A673 (cell line): ENCODE data around the gene GET4. TPM values are rescaled to one million over a fixed set of nuclear protein-coding genes. Genes with fewer than 3 reads are reported as not detected.

Experiments
- BruUV-seq: library from RNA; stranded (reverse); fragments of 400-500 nt; replicated peaks from 2 replicates; lab custom pipeline; 2021; lab: Mats Ljungman, UMichigan
- CTCF ChIA-PET: fragments of 300-600 bp; sonication (Branson Sonifier 250); formaldehyde crosslinking; loops from one replicate; lab custom pipeline; 2022; ENCODE audit warnings: antibody characterized with exemption; lab: Charles Lee
- POLR2A ChIA-PET: fragments of 300-600 bp; sonication (Branson Sonifier 250); formaldehyde crosslinking; loops from one replicate; lab custom pipeline; 2022; ENCODE audit warnings: antibody characterized with exemption; ENCODE audit not compliant: low non-redundant PET; lab: Charles Lee
- DNase-seq: peaks from one replicate; pipeline ENCODE4 v3.0.0-alpha.2; 2015; ENCODE audit warnings: low spot score
- H3K27ac ChIP-seq: fragments of 200-600 bp; sonication (generic); 2 replicates; pipeline ENCODE4 v1.5.1; 2016; ENCODE audit warnings: mixed run types, low read depth, mild to moderate bottlenecking, mixed read lengths, antibody characterized with exemption, low read length; ENCODE audit not compliant: poor library complexity, severe bottlenecking
- H3K27me3 ChIP-seq: fragments of 200-600 bp; sonication (generic); replicated peaks from 2 replicates; pipeline ENCODE4 v1.6.1; 2017; ENCODE audit warnings: mixed run types, low read depth, mild to moderate bottlenecking, mixed read lengths, antibody characterized with exemption, low read length; ENCODE audit not compliant: insufficient read depth, poor library complexity
- H3K36me3 ChIP-seq: fragments of 200-600 bp; sonication (generic); 2 replicates; pipeline ENCODE4 v1.6.1; 2016; ENCODE audit warnings: mixed run types, mild to moderate bottlenecking, mixed read lengths, antibody characterized with exemption, low read length; ENCODE audit not compliant: insufficient read depth, poor library complexity, severe bottlenecking
- H3K4me1 ChIP-seq: fragments of 200-600 bp; sonication (generic); 2 replicates; pipeline ENCODE4 v1.6.1; 2017; ENCODE audit warnings: mixed run types, mild to moderate bottlenecking, mixed read lengths, antibody characterized with exemption, low read length; ENCODE audit not compliant: insufficient read depth, poor library complexity, severe bottlenecking
- H3K4me3 ChIP-seq: fragments of 200-600 bp; sonication (generic); 2 replicates; pipeline ENCODE4 v1.5.1; 2016; ENCODE audit warnings: low read depth, mixed run types, mild to moderate bottlenecking, mixed read lengths, low read length; ENCODE audit not compliant: poor library complexity, severe bottlenecking
- H3K9me3 ChIP-seq: fragments of 200-600 bp; sonication (generic); 2 replicates; pipeline ENCODE4 v1.6.1; 2016; ENCODE audit warnings: mixed run types, low read depth, mild to moderate bottlenecking, mixed read lengths, antibody characterized with exemption, low read length; ENCODE audit not compliant: poor library complexity, severe bottlenecking
- EZH2 ChIP-seq: fragments of 200-600 bp; sonication (generic); IDR thresholded peaks from 2 replicates; pipeline ENCODE4 v1.6.1; 2017; ENCODE audit warnings: borderline replicate concordance, low read depth, mild to moderate bottlenecking, mixed read lengths, antibody characterized with exemption, low read length; ENCODE audit not compliant: poor library complexity, severe bottlenecking
- intact Hi-C: fragments of 100-400 bp; cut with micrococcal nuclease; formaldehyde crosslinking; loops from one replicate; pipeline ENCODE4 v1.10.0; 2022; ENCODE audit not compliant: unreplicated experiment
- total RNA-seq: library from RNA; stranded (reverse); gene quantifications from 2 replicates; pipeline ENCODE4 v1.2.3, GENCODE V29; 2021
- TF ChIP-seq, protein P1 (sequence below): fragments of 300-800, 200-600 bp; sonication (generic); conservative IDR thresholded peaks from 2 replicates; pipeline ENCODE4 v1.5.1; 2017; ENCODE audit warnings: low read depth, mild to moderate bottlenecking, antibody characterized with exemption, low read length, moderate library complexity, mixed read lengths

Gene GET4
- total RNA-seq, 1 experiment from 2014 or later = 49.7 TPM

DNA sequence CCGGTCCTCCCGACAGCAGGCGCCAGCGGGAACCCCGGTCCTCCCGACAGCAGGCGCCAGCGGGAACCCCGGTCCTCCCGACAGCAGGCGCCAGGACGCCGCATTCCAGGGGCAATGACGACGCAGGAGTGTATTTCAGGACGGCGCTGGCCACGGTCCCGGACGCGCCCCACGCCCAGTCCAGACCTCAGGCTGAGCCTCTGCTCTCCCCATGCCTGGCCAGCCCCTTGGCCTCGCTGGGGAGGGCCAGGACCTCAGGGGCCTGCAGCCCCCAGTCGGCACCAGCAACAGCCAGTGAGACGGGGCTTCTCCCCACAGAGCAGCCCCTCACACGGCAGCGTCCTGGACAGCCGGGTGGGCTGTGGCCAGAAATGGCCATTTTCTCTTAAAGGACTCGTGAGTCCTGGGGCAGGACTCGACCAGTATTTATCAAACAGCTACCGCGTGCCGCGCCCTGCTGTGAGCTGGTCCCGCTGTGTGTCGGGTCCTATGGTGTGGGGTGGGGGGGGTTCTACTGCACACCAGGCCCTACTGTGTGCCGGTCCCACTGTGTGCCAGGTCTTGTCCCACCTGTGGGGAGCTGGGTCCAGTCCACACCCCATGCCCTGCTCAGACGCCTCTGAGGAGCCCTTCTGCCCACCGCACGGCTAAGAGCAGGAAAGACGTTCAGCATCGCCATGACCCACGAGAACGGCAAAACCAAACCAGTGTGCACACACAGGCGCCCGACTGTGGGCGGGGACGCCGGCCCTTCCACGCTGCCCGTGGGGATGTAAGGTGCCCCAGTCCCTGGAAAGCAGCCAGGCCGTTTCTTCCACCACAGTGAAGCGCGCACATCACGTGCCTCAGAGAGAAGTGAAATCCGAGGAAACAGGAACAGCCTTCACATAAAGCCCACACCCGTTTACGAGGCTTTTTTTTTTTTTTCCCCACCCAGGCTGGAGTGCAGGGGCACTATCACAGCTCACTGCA is 33.3 kb downstream of the GET4 start:
- peaks cover 14% of the 10 kb centered on the region for H3K4me1 ChIP-seq
- no peaks in the 10 kb centered on the region for H3K9me3 ChIP-seq
- ChIA-PET POLR2A (interaction anchor here (0.6 kb wide), 1 partner anchor 576 kb away, joined by 4 read pairs; no protein-coding TSS in a partner anchor), CTCF (no interaction called here)
- peaks cover 7% of the 10 kb centered on the region for H3K27me3 ChIP-seq
- DNase-seq = no peak
- TF ChIP-seq, protein P1, sequence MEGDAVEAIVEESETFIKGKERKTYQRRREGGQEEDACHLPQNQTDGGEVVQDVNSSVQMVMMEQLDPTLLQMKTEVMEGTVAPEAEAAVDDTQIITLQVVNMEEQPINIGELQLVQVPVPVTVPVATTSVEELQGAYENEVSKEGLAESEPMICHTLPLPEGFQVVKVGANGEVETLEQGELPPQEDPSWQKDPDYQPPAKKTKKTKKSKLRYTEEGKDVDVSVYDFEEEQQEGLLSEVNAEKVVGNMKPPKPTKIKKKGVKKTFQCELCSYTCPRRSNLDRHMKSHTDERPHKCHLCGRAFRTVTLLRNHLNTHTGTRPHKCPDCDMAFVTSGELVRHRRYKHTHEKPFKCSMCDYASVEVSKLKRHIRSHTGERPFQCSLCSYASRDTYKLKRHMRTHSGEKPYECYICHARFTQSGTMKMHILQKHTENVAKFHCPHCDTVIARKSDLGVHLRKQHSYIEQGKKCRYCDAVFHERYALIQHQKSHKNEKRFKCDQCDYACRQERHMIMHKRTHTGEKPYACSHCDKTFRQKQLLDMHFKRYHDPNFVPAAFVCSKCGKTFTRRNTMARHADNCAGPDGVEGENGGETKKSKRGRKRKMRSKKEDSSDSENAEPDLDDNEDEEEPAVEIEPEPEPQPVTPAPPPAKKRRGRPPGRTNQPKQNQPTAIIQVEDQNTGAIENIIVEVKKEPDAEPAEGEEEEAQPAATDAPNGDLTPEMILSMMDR = no peak
- no peak for TF ChIP-seq EZH2
- peak overlapping the region; percentile 38 for H3K4me3 ChIP-seq
- H3K27ac ChIP-seq = no peak overlapping the region
- intact Hi-C loops = loop anchor here (5.0 kb wide), 2 partner anchors 43 to 273 kb away; partner anchors contain the start of gene ADAP1
- BruUV-seq = no TSS peak
- H3K36me3 ChIP-seq = no peaks in the 10 kb centered on the region

- DNase-seq = no peak
- intact Hi-C loops = loop anchor here (5.0 kb wide), 1 partner anchor 42 kb away; the partner anchor contains the start of gene ADAP1
- no peaks in the 10 kb centered on the region for H3K9me3 ChIP-seq
- no TSS peak for BruUV-seq
- TF ChIP-seq, protein P1 = no peak
- TF ChIP-seq EZH2 = no peak
- CTCF ChIA-PET = no interaction called here
- no peak overlapping the region for H3K27ac ChIP-seq
- no peak overlapping the region for H3K4me3 ChIP-seq
- H3K4me1 ChIP-seq = peaks cover 10% of the 10 kb centered on the region
- POLR2A ChIA-PET = interaction anchor here (0.7 kb wide), 1 partner anchor 1714 kb away, joined by 3 read pairs; no protein-coding TSS in a partner anchor
- H3K27me3 ChIP-seq = no peaks in the 10 kb centered on the region
- H3K36me3 ChIP-seq = no peaks in the 10 kb centered on the region
Observed at GRCh38 chr7:910441-910861, 34.1 kb downstream of the GET4 start.

GRCh38 chr7:910931-911431 is 34.6 kb downstream of the GET4 start:
- Histone ChIP-seq H3K27me3 (no peaks in the 10 kb centered on the region), H3K36me3 (no peaks in the 10 kb centered on the region), H3K27ac (no peak overlapping the region), H3K4me3 (no peak overlapping the region), H3K4me1 (peaks cover 10% of the 10 kb centered on the region), H3K9me3 (no peaks in the 10 kb centered on the region)
- intact Hi-C loops = loop anchor here (5.0 kb wide), 1 partner anchor 41 kb away; the partner anchor contains the start of gene ADAP1
- BruUV-seq = no TSS peak
- no peak for TF ChIP-seq EZH2
- TF ChIP-seq, protein P1 = no peak
- CTCF ChIA-PET = no interaction called here
- no peak for DNase-seq
- POLR2A ChIA-PET = interaction anchor here (0.7 kb wide), 1 partner anchor 1714 kb away, joined by 3 read pairs; no protein-coding TSS in a partner anchor
